Measurements from ENCODE around the gene CEBPG.

Gene CEBPG

DNA sequence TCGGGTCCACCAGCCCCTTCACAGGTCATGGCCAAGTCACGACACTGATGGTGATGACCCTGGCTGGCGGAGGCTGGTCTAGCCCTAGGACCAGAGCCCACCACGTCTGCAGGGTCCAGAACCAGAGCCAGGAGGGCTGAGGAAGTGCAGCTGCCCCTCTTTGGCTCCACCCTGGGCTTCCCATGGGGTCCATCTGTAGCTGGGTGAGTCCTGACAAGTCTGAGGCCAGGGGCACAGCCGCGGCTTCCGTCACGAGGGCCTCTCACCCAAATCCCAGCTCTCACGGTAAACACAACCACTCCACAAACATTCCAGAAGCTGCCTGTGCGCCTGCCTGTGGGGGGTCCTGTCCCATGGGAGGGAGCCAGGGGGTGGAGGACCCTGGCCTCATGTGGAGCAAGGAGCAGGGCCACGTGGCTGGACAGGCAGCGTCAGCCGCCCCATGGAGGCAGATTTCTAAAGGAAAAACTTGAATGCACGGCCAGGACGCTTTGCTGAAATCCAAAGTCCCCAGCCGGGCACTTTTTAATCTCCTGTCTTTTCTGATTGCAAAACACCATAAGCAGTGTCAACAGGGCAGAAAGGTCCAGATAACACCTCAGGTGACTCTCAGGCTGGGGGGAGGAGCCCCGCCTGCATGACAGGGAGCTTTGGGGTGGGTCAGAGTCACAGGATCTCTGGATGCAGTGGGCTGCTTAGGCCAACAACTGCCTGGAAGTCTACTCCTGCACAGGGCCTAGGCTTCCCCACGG is 29.9 kb downstream of the CEBPG start:
- Histone ChIP-seq H2AFZ (ENCODE audit: low read length) (no peak overlapping the region), H3K4me1 (ENCODE audit: insufficient read depth, low read length, poor library complexity, severe bottlenecking) (no peaks in the 10 kb centered on the region), H3K4me2 (ENCODE audit: low read depth, low read length, poor library complexity, severe bottlenecking) (no peak overlapping the region), H3K4me3 (ENCODE audit: low read length, poor library complexity, severe bottlenecking) (no peak overlapping the region), H3K9me3 (ENCODE audit: insufficient read depth, low read depth, low read length) (no peaks in the 10 kb centered on the region), H3K79me2 (ENCODE audit: insufficient read depth, low read length) (no peaks in the 10 kb centered on the region), H4K20me1 (ENCODE audit: insufficient read depth, low read length, poor library complexity, severe bottlenecking) (no peaks in the 10 kb centered on the region), H3K36me3 (ENCODE audit: insufficient read depth, low read length) (no peaks in the 10 kb centered on the region), H3F3A (ENCODE audit: low read depth) (no peaks in the 10 kb centered on the region), H3K27me3 (ENCODE audit: insufficient read depth, low read length, poor library complexity, severe bottlenecking) (no peaks in the 10 kb centered on the region), H3K9ac (ENCODE audit: low read depth, low read length, poor library complexity, severe bottlenecking) (no peak overlapping the region), H3K9me2 (replicated peaks; ENCODE audit: low read depth, low read length) (no peaks in the 10 kb centered on the region)
- no peak for TF ChIP-seq EZH2phosphoT487 (IDR thresholded peaks at IDR 0.05; ENCODE audit: borderline replicate concordance)
- TF ChIP-seq, protein P1, sequence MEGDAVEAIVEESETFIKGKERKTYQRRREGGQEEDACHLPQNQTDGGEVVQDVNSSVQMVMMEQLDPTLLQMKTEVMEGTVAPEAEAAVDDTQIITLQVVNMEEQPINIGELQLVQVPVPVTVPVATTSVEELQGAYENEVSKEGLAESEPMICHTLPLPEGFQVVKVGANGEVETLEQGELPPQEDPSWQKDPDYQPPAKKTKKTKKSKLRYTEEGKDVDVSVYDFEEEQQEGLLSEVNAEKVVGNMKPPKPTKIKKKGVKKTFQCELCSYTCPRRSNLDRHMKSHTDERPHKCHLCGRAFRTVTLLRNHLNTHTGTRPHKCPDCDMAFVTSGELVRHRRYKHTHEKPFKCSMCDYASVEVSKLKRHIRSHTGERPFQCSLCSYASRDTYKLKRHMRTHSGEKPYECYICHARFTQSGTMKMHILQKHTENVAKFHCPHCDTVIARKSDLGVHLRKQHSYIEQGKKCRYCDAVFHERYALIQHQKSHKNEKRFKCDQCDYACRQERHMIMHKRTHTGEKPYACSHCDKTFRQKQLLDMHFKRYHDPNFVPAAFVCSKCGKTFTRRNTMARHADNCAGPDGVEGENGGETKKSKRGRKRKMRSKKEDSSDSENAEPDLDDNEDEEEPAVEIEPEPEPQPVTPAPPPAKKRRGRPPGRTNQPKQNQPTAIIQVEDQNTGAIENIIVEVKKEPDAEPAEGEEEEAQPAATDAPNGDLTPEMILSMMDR (conservative IDR thresholded peaks at IDR 0.05; ENCODE audit: low read length), result no peak

DNA sequence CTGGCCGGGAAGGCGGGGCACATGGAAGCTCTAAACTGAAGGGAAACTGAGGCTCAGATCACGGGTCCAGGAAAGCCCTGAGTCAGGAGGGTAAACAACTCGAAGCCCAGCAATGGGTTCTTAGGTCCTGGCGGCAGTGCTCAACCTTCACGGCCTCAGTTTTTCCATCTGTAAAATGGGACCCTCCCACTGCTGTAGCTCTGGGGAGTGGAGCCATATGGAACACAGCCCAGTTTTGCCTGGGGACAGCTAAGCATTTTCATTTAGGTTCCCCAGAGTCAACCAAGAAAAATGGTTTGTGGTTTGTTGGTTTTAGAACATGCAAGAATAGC is 30.4 kb downstream of the CEBPG start:
- H3K4me3 ChIP-seq (ENCODE audit: low read length, poor library complexity, severe bottlenecking), result no peak overlapping the region
- H4K20me1 ChIP-seq (ENCODE audit: insufficient read depth, low read length, poor library complexity, severe bottlenecking), result no peaks in the 10 kb centered on the region
- no peak overlapping the region for H2AFZ ChIP-seq (ENCODE audit: low read length)
- TF ChIP-seq EZH2phosphoT487 (IDR thresholded peaks at IDR 0.05; ENCODE audit: borderline replicate concordance), result no peak
- TF ChIP-seq, protein P1 (conservative IDR thresholded peaks at IDR 0.05; ENCODE audit: low read length), result no peak
- no peaks in the 10 kb centered on the region for H3K79me2 ChIP-seq (ENCODE audit: insufficient read depth, low read length)
- no peaks in the 10 kb centered on the region for H3K27me3 ChIP-seq (ENCODE audit: insufficient read depth, low read length, poor library complexity, severe bottlenecking)
- H3K9ac ChIP-seq (ENCODE audit: low read depth, low read length, poor library complexity, severe bottlenecking), result no peak overlapping the region
- no peaks in the 10 kb centered on the region for H3K4me1 ChIP-seq (ENCODE audit: insufficient read depth, low read length, poor library complexity, severe bottlenecking)
- no peaks in the 10 kb centered on the region for H3K9me3 ChIP-seq (ENCODE audit: insufficient read depth, low read depth, low read length)
- H3K4me2 ChIP-seq (ENCODE audit: low read depth, low read length, poor library complexity, severe bottlenecking), result no peak overlapping the region
- H3F3A ChIP-seq (ENCODE audit: low read depth), result no peaks in the 10 kb centered on the region
- no peaks in the 10 kb centered on the region for H3K36me3 ChIP-seq (ENCODE audit: insufficient read depth, low read length)
- H3K9me2 ChIP-seq (replicated peaks; ENCODE audit: low read depth, low read length), result no peaks in the 10 kb centered on the region

DNA sequence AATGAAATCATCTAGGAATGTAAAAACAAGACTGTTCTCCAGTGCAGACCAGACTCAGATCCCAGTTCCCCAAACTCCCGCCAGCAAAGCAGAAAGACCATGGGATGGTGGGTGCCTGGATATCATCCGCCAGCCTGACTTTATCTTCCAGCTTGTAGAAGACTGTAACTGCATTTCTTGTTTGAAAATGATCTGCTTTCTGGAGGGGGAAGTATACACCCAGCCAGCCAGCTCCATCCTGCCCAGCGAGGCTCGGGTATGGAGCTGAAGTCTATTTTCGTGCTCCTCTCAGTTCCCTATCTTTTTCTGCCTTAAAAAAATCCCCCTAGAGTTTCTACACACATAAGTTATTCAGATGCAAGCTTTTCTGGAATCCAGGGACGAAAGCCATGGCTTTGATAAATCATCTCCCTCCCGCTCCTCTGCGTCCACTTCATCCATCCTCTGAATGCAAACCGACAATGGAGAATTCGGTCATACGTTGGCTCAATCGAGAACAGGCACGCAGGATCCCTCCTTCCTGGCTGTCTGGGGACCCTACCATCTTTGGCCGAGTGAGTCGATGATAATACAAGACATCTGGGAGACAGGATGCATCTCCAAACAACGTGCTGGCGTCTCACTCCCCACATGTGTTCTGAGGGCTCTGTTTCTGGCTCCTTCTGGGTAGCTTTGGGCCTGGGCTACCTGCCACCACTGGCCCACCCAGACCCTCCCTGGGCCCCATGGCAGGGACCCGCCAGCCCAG is 31.2 kb downstream of the CEBPG start:
- TF ChIP-seq EZH2phosphoT487 (IDR thresholded peaks at IDR 0.05; ENCODE audit: borderline replicate concordance), result no peak
- TF ChIP-seq, protein P1 (conservative IDR thresholded peaks at IDR 0.05; ENCODE audit: low read length), result no peak
- Histone ChIP-seq H4K20me1 (ENCODE audit: insufficient read depth, low read length, poor library complexity, severe bottlenecking) (no peaks in the 10 kb centered on the region), H3K79me2 (ENCODE audit: insufficient read depth, low read length) (no peaks in the 10 kb centered on the region), H3K27me3 (ENCODE audit: insufficient read depth, low read length, poor library complexity, severe bottlenecking) (no peaks in the 10 kb centered on the region), H3K4me2 (ENCODE audit: low read depth, low read length, poor library complexity, severe bottlenecking) (no peak overlapping the region), H3K9me2 (replicated peaks; ENCODE audit: low read depth, low read length) (no peaks in the 10 kb centered on the region), H3K4me1 (ENCODE audit: insufficient read depth, low read length, poor library complexity, severe bottlenecking) (no peaks in the 10 kb centered on the region), H3K36me3 (ENCODE audit: insufficient read depth, low read length) (no peaks in the 10 kb centered on the region), H3F3A (ENCODE audit: low read depth) (no peaks in the 10 kb centered on the region), H2AFZ (ENCODE audit: low read length) (no peak overlapping the region), H3K9ac (ENCODE audit: low read depth, low read length, poor library complexity, severe bottlenecking) (no peak overlapping the region), H3K4me3 (ENCODE audit: low read length, poor library complexity, severe bottlenecking) (no peak overlapping the region), H3K9me3 (ENCODE audit: insufficient read depth, low read depth, low read length) (no peaks in the 10 kb centered on the region)

All from Loucy (cell line).